AG04450 (cell line): ENCODE results near the gene ZNF181. TPM values are rescaled to one million over a fixed set of nuclear protein-coding genes. Genes with fewer than 3 reads are reported as not detected.
A peak's percentile ranks its signal among the peaks of the same experiment; 100 is the strongest.
"Not testable (repeated sequence)": the region's sequence is repeated elsewhere in the genome, so short reads cannot be mapped to it uniquely, and the experiment has no call there.

Source experiments
- CTCF ChIA-PET: fragments of 300-600, 350-600 bp; formaldehyde crosslinking; extraction: SDS; loops from one replicate; lab custom pipeline; 2022; ENCODE audit warnings: antibody characterized with exemption, inconsistent platforms; lab: Charles Lee
- POLR2A ChIA-PET: fragments of 350-600 bp; formaldehyde crosslinking; extraction: SDS; loops from one replicate; lab custom pipeline; 2021; ENCODE audit warnings: antibody characterized with exemption, inconsistent platforms; lab: Yijun Ruan, JAX
- DNase-seq: peaks from one replicate; pipeline ENCODE4 v3.0.0-alpha.2; 2011; ENCODE audit warnings: low read depth, low spot score
- H3K27ac ChIP-seq: one replicate; pipeline ENCODE4 v1.5.1; 2012; ENCODE audit warnings: low read depth, low read length, control low read depth
- H3K27me3 ChIP-seq: one replicate; pipeline ENCODE4 v1.6.0; 2012; ENCODE audit warnings: low read length; ENCODE audit not compliant: control insufficient read depth, insufficient read depth
- H3K4me3 ChIP-seq: 2 replicates; pipeline ENCODE4 v1.5.1; 2011; ENCODE audit warnings: mild to moderate bottlenecking, low read depth, low read length, control low read depth
- H3K9me3 ChIP-seq: 2 replicates; pipeline ENCODE4 v1.5.1; 2012; ENCODE audit warnings: low read length; ENCODE audit not compliant: control insufficient read depth, insufficient read depth
- polyA minus RNA-seq: library from RNA; depleted of rRNA, polyadenylated mRNA; stranded (reverse); fragments of >200 nt; gene quantifications from 2 replicates; pipeline ENCODE4 v1.2.3, GENCODE V29; 2011; rRNA and poly(A)+ RNA removed
- polyA plus RNA-seq: library from polyadenylated mRNA; depleted of rRNA; stranded (reverse); fragments of >200 nt; gene quantifications from 2 replicates; pipeline ENCODE4 v1.2.3, GENCODE V29; 2011; rRNA removed
- TF ChIP-seq, protein P1 (sequence below): IDR thresholded peaks from 2 replicates; pipeline ENCODE4 v1.5.1; 2011; ENCODE audit warnings: low read depth, low read length, control low read depth, inconsistent platforms

The ZNF181 gene
- polyA plus RNA-seq (5.0 and 9.3 TPM in 2 replicates), polyA minus RNA-seq (4.1 and 7.2 TPM in 2 replicates)

DNA sequence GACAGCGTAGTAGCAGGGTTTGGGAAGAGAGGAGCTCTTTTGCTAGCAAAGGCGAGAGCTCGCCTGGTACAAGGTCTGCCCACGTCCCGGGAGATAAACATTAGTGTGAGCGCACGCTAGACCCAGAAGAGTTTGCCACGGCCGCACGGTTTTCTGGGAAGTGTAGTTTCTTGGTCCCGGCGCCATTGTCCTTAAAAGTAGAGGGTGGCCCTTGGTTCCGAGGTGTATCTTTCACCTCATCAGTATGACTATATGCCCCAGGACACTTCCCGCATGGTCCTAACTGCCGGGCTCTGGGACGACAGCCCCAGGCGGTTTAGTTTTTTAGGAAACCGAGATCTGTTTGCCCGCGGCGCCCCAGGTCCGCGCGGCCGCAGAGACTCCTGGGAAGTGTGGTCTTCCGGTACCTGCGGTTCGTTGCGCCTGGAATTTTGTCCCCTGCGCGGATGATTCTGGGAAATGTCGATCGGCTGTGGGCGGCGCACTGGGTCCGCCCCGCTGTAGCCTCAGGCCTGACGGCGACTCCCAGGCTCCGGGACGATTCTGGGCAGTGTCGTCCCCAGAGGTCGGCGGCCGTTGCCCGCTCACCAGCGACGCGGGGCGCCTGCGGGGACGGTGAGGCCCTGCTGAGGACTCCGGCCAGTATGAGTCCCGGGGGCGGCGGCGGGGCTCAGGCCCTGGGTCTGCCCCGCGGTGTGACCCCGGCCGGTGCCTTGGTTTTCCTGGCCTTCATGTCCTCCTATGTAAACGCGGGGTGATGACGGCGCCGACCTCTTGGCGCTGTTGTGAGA is at the start of gene ZNF181:
Gene ZNF181, plus strand, starts transcription at position 498 of the 791 bp plus-strand sequence. CDS start 795 bp downstream, outside the sequence.
- H3K4me3 ChIP-seq: peak within 1 kb of the TSS; percentile 82
- ChIA-PET POLR2A (interaction anchor here (0.9 to 1.2 kb wide), 2 partner anchors 39 to 56 kb away, joined by 3 to 17 read pairs; partner anchors contain the start of genes SCGB2B2, ZNF302 and ZNF599), CTCF (interaction anchor here (1.1 kb wide), 1 partner anchor 94 kb away, joined by 3 read pairs; no protein-coding TSS in a partner anchor)
- DNase-seq: peak; percentile 63
- H3K27ac ChIP-seq: peak within 1 kb of the TSS; percentile 93
- TF ChIP-seq, protein P1, sequence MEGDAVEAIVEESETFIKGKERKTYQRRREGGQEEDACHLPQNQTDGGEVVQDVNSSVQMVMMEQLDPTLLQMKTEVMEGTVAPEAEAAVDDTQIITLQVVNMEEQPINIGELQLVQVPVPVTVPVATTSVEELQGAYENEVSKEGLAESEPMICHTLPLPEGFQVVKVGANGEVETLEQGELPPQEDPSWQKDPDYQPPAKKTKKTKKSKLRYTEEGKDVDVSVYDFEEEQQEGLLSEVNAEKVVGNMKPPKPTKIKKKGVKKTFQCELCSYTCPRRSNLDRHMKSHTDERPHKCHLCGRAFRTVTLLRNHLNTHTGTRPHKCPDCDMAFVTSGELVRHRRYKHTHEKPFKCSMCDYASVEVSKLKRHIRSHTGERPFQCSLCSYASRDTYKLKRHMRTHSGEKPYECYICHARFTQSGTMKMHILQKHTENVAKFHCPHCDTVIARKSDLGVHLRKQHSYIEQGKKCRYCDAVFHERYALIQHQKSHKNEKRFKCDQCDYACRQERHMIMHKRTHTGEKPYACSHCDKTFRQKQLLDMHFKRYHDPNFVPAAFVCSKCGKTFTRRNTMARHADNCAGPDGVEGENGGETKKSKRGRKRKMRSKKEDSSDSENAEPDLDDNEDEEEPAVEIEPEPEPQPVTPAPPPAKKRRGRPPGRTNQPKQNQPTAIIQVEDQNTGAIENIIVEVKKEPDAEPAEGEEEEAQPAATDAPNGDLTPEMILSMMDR: no peak
- H3K27me3 ChIP-seq: no peaks in the 10 kb centered on the region
- H3K9me3 ChIP-seq: peaks cover 6% of the 10 kb centered on the region

DNA sequence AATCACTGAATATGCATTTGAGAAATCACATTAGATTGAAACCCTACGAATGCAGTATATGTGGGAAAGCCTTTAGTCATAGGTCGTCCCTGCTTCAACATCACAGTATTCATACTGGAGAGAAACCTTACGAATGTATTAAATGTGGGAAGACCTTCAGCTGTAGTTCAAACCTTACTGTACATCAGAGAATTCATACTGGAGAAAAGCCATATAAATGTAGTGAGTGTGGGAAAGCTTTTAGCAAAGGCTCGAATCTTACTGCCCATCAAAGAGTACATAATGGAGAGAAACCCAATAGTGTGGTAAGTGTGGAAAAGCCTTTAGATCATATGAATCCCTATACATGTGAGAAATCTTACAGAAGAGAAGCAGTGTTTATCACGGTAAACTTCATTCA is 48.8 kb upstream of the ZNF181 start:
- H3K27me3 ChIP-seq, H3K4me3 ChIP-seq, DNase-seq, POLR2A ChIA-PET, H3K27ac ChIP-seq, CTCF ChIA-PET: not testable (repeated sequence)
- peaks cover 15% of the 10 kb centered on the region; the same call in 1 of the 2 replicates for H3K9me3 ChIP-seq

DNA sequence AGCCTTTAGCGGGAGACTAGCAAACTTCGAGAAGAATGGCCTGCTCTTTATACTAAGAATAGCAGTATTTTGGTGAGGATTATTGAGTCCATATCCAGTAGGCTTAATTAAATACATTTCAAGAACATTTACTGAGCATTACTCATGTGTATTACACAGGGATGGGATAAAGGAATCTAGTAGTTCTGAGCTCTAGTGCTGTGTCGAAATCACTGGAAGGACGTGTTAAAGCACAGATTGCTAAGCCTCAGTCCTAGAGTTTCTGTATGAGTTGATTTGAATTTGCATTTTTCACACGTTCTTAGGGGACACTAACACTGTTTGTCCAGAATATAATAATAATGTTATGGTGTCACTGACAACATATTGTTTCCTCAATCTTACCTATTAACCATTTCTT is 47.6 kb upstream of the ZNF181 start:
- no peaks in the 10 kb centered on the region for H3K27me3 ChIP-seq
- H3K9me3 ChIP-seq: peaks cover 12% of the 10 kb centered on the region; the same call in 1 of the 2 replicates
- no peak overlapping the region for H3K27ac ChIP-seq
- TF ChIP-seq, protein P1: no peak
- no peak overlapping the region for H3K4me3 ChIP-seq
- ChIA-PET CTCF (no interaction called here), POLR2A (no interaction called here)
- DNase-seq: no peak

DNA sequence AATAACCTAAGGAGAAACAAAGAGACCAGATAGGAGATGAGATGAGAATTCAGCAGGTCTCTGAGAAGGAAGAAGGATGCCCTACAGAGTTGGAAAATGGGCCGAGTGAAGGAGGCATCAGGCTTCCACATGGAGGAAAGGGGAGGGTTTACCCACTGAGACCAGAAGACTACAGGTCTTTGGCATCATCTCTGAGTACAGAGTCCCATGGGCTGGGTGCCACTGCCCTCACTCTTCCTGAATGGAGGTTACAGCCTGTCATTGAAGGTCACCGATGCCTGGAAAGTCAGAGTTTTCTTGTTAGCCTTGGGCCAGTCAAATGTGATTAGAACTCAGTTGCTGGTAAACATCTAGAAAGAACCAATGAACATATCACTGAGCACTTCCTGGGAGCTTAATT is 46.7 kb upstream of the ZNF181 start:
- DNase-seq: no peak
- Histone ChIP-seq H3K27ac (no peak overlapping the region), H3K4me3 (no peak overlapping the region), H3K27me3 (no peaks in the 10 kb centered on the region), H3K9me3 (peaks cover 8% of the 10 kb centered on the region; the same call in 1 of the 2 replicates)
- POLR2A ChIA-PET: no interaction called here
- CTCF ChIA-PET: no interaction called here
- TF ChIP-seq, protein P1: no peak

DNA sequence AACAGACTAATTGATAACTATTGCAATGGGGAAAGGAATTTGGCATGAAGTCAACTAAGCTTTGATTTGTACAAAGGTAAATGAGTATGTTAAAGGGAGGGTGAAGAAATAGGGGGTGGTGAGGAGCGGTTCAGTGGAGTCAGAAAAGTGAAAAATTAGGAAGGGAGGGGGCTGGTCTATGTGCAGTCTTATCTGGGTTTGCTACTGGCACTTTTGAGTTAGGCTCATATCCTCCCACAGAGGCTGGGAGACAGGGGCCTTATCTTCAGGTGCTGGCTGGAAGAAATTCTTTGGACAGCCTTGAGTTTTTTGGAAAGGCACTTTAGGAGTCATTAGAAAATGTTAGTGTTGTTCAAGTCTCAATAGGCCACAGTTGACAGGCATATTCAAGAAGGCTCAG is 45.5 kb upstream of the ZNF181 start:
- H3K27ac ChIP-seq: no peak overlapping the region
- no peaks in the 10 kb centered on the region for H3K27me3 ChIP-seq
- TF ChIP-seq, protein P1: no peak
- POLR2A ChIA-PET: no interaction called here
- CTCF ChIA-PET: no interaction called here
- DNase-seq: no peak
- H3K4me3 ChIP-seq: no peak overlapping the region
- H3K9me3 ChIP-seq: peaks cover 8% of the 10 kb centered on the region; the same call in 1 of the 2 replicates
